Activated CD8-positive, alpha-beta memory T cell treated with anti-CD3 and anti-CD28 coated beads, Interleukin-2, amount 50 U/mL, for 24 hours (primary cell): Measurements from ENCODE around the gene MMP3.

Source experiments
- DNase-seq: peaks from one replicate; pipeline ENCODE4 v3.0.0-alpha.2; 2020; ENCODE audit errors: extremely low read depth

Gene MMP3

GRCh38 chr11:102831489-102832440, 11.6 kb downstream of the MMP3 start:
- DNase-seq, result no peak

GRCh38 chr11:102831128-102831488, 12.3 kb downstream of the MMP3 start:
- DNase-seq, result no peak

GRCh38 chr11:102830001-102830727, 13.2 kb downstream of the MMP3 start:
- no peak for DNase-seq

GRCh38 chr11:102829316-102830000, 14.0 kb downstream of the MMP3 start:
- DNase-seq, result no peak

GRCh38 chr11:102824556-102824955, 18.9 kb downstream of the MMP3 start:
- DNase-seq, result no peak

- no peak for DNase-seq
These were observed 23.9 kb downstream of the MMP3 start for GRCh38 chr11:102819491-102819890.

- no peak for DNase-seq
These were observed 29.9 kb downstream of the MMP3 start for GRCh38 chr11:102813484-102813883.

- no peak for DNase-seq
These were observed 31.2 kb downstream of the MMP3 start for GRCh38 chr11:102812188-102812587.

GRCh38 chr11:102810950-102811660, 32.3 kb downstream of the MMP3 start:
- no peak for DNase-seq

GRCh38 chr11:102809971-102810370, 33.4 kb downstream of the MMP3 start:
- no peak for DNase-seq

- DNase-seq, result no peak
These were observed 35.5 kb downstream of the MMP3 start for GRCh38 chr11:102807921-102808320.

GRCh38 chr11:102806296-102806695, 37.1 kb downstream of the MMP3 start:
- DNase-seq, result no peak

- DNase-seq, result no peak
These were observed 41.1 kb downstream of the MMP3 start for GRCh38 chr11:102802341-102802740.

- DNase-seq, result no peak
These were observed 42.6 kb downstream of the MMP3 start for GRCh38 chr11:102800767-102801166.

- no peak for DNase-seq
These were observed 43.6 kb downstream of the MMP3 start for GRCh38 chr11:102799681-102800340.

GRCh38 chr11:102798012-102798746, 45.2 kb downstream of the MMP3 start, which contains the start of gene MMP1:
Gene MMP1 (minus strand): TSS chr11:102798160. CDS start chr11:102798092, 68 bp downstream.
- no peak for DNase-seq

GRCh38 chr11:102794382-102794781, 49.0 kb downstream of the MMP3 start:
- no peak for DNase-seq

GRCh38 chr11:102793677-102794290, 49.6 kb downstream of the MMP3 start:
- no peak for DNase-seq

- DNase-seq, result no peak
These were observed 50.8 kb downstream of the MMP3 start for GRCh38 chr11:102792604-102793003.
